ENCODE data around the gene CA10.

CA10 gene

GRCh38 chr17:51674579-51675255, 483.8 kb downstream of the CA10 start:
- no peak for DNase-seq (ENCODE audit: low read depth)

- no peak for DNase-seq (ENCODE audit: low read depth)
Measured at GRCh38 chr17:51673070-51673469, 485.4 kb downstream of the CA10 start.

GRCh38 chr17:51672065-51672464, 486.4 kb downstream of the CA10 start:
- no peak for DNase-seq (ENCODE audit: low read depth)

GRCh38 chr17:51670899-51671298, 487.6 kb downstream of the CA10 start:
- no peak for DNase-seq (ENCODE audit: low read depth)

- no peak for DNase-seq (ENCODE audit: low read depth)
Measured at GRCh38 chr17:51668963-51669246, 489.6 kb downstream of the CA10 start.

- no peak for DNase-seq (ENCODE audit: low read depth)
Measured at GRCh38 chr17:51668155-51668962, 490.2 kb downstream of the CA10 start.

GRCh38 chr17:51667706-51668083, 490.8 kb downstream of the CA10 start:
- DNase-seq (ENCODE audit: low read depth), result no peak

- DNase-seq (ENCODE audit: low read depth), result no peak
Measured at GRCh38 chr17:51666971-51667705, 491.4 kb downstream of the CA10 start.

- DNase-seq (ENCODE audit: low read depth), result no peak
Measured at GRCh38 chr17:51662204-51663056, 496.1 kb downstream of the CA10 start.

- no peak for DNase-seq (ENCODE audit: low read depth)
Measured at GRCh38 chr17:51661403-51661802, 497.1 kb downstream of the CA10 start.

GRCh38 chr17:51660266-51660665, 498.2 kb downstream of the CA10 start:
- DNase-seq (ENCODE audit: low read depth), result no peak

- DNase-seq (ENCODE audit: low read depth), result no peak
Measured at GRCh38 chr17:51657224-51657623, 501.3 kb downstream of the CA10 start.

- no peak for DNase-seq (ENCODE audit: low read depth)
Measured at GRCh38 chr17:51653878-51654277, 504.6 kb downstream of the CA10 start.

- no peak for DNase-seq (ENCODE audit: low read depth)
Measured at GRCh38 chr17:51652529-51652928, 506.0 kb downstream of the CA10 start.

- no peak for DNase-seq (ENCODE audit: low read depth)
Measured at GRCh38 chr17:51651513-51652298, 506.8 kb downstream of the CA10 start.

- DNase-seq (ENCODE audit: low read depth), result no peak
Measured at GRCh38 chr17:51650772-51651171, 507.7 kb downstream of the CA10 start.

- DNase-seq (ENCODE audit: low read depth), result no peak
Measured at GRCh38 chr17:51650202-51650601, 508.3 kb downstream of the CA10 start.

- no peak for DNase-seq (ENCODE audit: low read depth)
Measured at GRCh38 chr17:51647826-51648225, 510.7 kb downstream of the CA10 start.

- DNase-seq (ENCODE audit: low read depth), result no peak
Measured at GRCh38 chr17:51647067-51647466, 511.4 kb downstream of the CA10 start.

GRCh38 chr17:51646539-51646938, 512.0 kb downstream of the CA10 start:
- no peak for DNase-seq (ENCODE audit: low read depth)

- no peak for DNase-seq (ENCODE audit: low read depth)
Measured at GRCh38 chr17:51645056-51645455, 513.5 kb downstream of the CA10 start.
